AG09319 (cell line): ENCODE data around the gene LMX1B.
A peak's percentile ranks its signal among the peaks of the same experiment; 100 is the strongest.

Source experiments
- DNase-seq: peaks from one replicate; pipeline ENCODE4 v3.0.0-alpha.2; 2010; ENCODE audit warnings: low read depth; ENCODE audit errors: extremely low read depth
- CTCF ChIP-seq: IDR thresholded peaks from 2 replicates; pipeline ENCODE4 v1.5.1; 2011; ENCODE audit warnings: low read depth, mild to moderate bottlenecking, inconsistent platforms, low read length, moderate library complexity

The LMX1B gene

GRCh38 chr9:126700903-126701812, 87.4 kb downstream of the LMX1B start:
- no peak for DNase-seq
- no peak for TF ChIP-seq CTCF

- DNase-seq: no peak
- no peak for TF ChIP-seq CTCF
Observed at GRCh38 chr9:126701813-126702140, 88.0 kb downstream of the LMX1B start.

GRCh38 chr9:126702151-126703001, 88.6 kb downstream of the LMX1B start:
- peak; percentile 59 for TF ChIP-seq CTCF
- no peak for DNase-seq

GRCh38 chr9:126703002-126703865, 89.5 kb downstream of the LMX1B start:
- DNase-seq: no peak
- TF ChIP-seq CTCF: no peak

- DNase-seq: no peak
- no peak for TF ChIP-seq CTCF
Observed at GRCh38 chr9:126703866-126704156, 90.1 kb downstream of the LMX1B start.

- DNase-seq: no peak
- TF ChIP-seq CTCF: no peak
Observed at GRCh38 chr9:126704157-126704891, 90.6 kb downstream of the LMX1B start.
